Activated T-cell treated with anti-CD3 and anti-CD28 coated beads for 4 hours (primary cell): ENCODE results near the gene CFAP46.

Experiments
- DNase-seq: peaks from one replicate; pipeline ENCODE4 v3.0.0-alpha.2; 2020

CFAP46 gene

GRCh38 chr10:132879408-132880127 lies 62.8 kb downstream of the CFAP46 start:
- no peak for DNase-seq

- no peak for DNase-seq
These were observed 63.5 kb downstream of the CFAP46 start for GRCh38 chr10:132878730-132879407.

DNA sequence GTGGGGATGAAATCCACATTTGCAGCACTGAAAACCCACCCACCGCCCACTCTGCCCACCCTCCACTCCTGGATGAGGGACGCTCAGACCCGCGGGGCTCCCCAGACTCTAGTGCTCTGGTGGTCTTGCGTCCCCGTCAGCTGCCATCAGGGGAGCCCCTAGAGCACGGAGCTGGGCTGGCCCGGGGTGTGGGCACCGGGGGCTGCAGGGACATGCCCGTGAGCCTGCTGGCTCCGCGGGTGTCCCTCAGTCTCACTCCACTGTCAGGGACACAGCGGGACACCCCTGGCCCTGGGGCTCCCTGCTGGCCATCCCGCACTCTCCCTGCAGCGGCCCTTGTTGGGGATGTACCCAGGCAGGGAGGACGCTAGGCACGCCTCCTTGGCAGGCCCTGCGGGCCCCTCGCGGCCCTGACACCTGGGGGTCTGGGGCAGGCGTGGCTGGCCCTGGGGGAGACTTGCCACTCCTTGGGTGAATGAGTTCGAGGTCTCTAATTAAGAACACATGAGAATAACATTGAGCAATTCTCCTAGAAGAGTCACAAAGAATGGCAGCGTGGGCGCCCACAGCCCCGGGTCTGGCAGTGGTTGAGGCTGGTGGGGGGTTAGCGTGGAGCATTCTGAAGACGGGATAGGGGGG lies 64.2 kb downstream of the CFAP46 start:
- no peak for DNase-seq

DNA sequence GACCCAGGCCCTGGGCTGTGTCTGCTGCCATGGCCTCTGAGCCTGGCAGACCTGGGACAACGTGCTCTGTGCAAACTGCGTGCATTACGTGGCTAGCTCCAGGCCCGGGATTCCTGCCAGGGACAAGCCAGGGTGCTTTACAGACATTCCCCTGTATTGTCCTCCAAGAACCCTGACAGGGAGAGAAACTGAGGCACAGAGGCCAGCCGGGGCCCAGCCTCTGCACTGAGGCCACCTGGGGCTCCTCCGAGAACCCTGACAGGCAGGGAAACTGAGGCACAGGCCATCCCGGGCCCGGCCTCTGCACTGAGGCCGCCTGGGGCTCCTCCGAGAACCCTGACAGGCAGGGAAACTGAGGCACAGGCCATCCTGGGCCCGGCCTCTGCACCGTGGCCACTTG lies 64.9 kb downstream of the CFAP46 start:
- no peak for DNase-seq

DNA sequence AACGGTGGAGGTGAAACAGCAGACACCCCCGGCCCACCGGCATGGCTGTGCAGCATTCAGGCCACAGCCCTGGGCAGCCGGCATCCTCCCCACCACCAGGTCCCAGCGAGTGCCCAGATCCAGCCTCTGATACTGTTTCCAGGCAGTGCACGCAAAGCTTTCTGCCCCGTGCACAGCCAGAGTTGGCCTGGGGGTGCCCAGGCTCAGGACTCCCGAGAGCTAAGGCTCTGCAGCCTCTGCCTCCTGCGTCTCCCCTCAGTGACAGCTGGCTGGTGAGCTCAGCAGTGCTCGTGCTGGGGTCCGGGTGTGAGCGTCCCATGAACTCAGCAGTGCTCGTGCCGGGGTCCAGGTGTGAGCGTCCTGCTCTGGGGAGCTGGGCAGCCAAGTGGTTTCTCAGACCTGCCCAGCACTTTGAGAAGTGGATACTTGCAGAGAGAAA lies 65.4 kb downstream of the CFAP46 start:
- DNase-seq, result no peak

GRCh38 chr10:132876131-132876860 lies 66.1 kb downstream of the CFAP46 start:
- DNase-seq, result no peak

- DNase-seq, result no peak
These were observed 66.9 kb downstream of the CFAP46 start for GRCh38 chr10:132875435-132875834.

GRCh38 chr10:132873395-132873794 lies 69.0 kb downstream of the CFAP46 start:
- DNase-seq, result no peak

- DNase-seq, result no peak
These were observed 69.7 kb downstream of the CFAP46 start for GRCh38 chr10:132872658-132873057.

DNA sequence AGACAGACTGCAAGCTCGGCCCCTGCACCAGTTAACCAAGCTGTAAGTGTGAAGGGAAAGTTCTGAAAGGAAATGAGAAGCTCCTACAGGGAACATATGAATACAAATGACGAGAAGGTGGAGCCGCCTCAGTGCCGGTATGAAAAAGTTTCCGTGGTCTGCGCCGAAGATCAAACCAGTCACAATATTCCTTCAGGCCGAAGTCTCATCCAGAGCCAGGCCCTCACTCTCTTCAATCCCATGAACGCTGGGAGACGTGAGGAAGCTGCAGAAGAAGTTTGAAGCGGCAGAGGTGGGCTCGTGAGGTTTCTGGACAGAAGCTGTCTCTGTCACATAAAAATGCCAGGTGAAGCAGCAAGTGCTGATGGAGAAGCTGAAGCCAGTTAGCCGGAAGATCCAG lies 71.9 kb downstream of the CFAP46 start:
- no peak for DNase-seq

GRCh38 chr10:132869621-132870020 lies 72.7 kb downstream of the CFAP46 start:
- no peak for DNase-seq

- DNase-seq, result no peak
These were observed 73.4 kb downstream of the CFAP46 start for GRCh38 chr10:132868995-132869394.

DNA sequence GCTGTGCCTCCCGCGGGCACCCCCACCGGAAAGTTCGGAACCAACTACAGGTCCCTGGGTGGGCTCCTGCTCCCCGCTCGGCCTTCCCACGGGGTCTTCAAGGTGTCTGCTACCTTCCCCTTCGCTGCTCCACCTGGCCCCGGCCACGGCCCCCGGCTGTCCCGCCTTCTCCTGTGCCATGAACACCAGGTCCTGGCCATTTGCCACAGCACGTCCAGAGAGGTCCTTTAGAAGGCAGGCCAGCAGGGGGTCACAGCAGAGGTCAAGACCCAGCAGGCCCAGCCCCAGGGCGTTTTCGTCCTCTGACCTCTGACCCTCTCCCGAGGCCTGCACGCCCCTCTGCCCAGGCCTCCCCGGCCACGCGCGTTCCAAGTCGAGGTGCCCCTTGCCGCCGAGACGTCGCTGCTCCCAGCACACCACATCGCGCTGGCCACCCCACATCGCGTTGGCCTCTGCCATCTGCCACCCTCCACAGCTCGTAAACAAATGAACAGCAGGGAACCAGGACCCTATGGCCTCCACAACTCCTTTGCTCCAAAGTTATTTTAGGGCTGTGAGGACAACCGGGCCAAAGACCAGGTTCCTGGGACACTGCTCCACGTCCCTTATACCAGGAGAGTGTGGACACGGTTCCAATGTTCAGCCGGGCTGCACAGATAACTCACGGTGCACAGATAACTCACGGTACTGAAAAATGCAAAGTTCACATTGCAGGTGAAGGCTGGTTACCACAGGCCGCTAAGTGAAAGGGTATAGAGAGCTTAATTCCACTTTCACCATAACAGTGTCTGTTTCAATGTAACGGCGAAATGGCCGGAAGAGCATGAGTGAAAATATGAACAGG lies 74.3 kb downstream of the CFAP46 start:
- DNase-seq, result no peak

DNA sequence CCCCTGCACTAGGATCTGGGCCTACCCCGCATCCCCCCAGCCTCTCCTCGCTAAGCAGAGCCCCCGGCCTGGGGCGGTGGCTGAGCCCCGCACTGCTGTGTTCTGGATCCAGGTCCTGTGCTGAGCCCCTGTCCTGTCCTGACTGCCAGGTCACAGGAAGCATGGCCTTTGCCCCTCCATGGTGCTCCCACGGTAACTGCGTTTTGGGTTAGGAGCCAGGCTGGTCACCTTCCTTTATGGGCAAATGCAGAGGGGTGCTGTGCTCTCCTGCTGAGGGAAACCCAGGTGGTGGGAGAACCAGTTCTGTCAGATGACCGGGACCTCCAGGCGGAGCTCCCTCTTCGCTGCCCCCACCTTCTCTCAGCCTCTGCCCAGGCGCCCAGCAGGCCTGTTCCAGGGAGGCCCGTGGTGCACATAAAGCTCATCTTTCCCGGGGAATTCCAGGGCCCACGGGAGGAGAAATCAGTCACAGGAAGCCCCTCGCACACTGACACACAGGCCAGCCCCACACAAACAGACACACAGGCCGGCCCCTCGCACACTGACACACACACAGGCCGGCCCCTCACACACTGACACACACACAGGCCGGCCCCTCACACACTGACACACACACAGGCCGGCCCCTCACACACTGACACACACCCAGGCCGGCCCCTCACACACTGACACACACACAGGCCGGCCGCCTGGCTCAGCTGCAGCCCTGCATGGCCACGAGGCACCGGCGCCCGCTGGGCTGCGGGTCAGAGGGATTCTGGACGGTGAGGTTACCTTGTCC lies 75.6 kb downstream of the CFAP46 start:
- no peak for DNase-seq

- DNase-seq, result no peak
These were observed 76.3 kb downstream of the CFAP46 start for GRCh38 chr10:132865851-132866600.

DNA sequence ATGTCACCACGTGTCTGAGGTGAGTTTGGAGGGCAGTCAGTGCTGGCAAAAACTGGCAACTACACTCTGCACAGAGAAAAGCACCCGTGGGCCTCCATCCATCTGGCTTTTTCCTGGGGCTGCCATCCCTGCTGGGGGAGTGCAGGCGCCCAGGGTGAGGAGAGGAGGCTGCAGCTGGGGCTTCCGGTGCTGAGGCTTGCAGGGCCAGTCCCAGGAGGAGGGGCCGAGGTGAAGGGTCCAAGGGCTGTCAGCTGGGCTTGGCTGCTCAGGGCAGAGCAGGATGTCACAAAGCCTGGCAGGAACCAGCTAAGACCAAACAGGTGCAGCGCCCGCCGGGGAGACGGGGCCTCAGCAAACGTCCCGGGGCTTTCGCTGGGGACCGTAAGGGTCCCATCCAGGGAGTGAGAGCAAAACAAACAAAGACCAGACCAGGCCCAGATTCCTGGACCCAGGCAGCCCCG lies 77.2 kb downstream of the CFAP46 start:
- no peak for DNase-seq

- no peak for DNase-seq
These were observed 79.6 kb downstream of the CFAP46 start for GRCh38 chr10:132862485-132863420.

DNA sequence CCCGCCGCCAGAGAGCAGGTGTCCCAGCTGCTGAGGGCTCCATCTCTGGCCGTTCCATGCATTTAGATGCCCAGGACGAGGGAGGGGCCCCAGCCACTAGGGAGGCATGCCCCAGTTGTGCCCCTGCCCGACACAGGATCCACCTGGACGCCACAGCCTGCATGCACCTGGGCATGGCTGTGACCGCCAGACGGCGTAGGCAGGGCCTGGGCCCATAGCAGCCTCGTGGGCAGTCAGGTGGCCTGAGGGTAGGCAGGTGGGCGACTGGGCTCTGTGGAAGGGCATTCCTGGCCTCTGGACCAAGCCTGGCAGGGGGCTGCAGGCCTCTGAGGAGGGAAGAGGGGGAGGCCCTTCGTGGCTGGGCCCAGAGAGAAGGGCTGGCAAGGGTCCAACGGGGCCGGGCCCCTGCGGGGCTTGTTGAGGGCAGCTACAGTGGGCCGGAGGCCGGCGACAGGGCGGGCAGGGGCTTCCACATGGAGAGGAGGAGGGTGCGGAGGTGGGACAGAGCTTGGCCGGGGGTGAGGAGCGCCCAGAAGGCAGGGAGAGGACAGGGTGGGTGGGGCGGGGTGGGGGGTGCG lies 80.4 kb downstream of the CFAP46 start:
- DNase-seq, result no peak

DNA sequence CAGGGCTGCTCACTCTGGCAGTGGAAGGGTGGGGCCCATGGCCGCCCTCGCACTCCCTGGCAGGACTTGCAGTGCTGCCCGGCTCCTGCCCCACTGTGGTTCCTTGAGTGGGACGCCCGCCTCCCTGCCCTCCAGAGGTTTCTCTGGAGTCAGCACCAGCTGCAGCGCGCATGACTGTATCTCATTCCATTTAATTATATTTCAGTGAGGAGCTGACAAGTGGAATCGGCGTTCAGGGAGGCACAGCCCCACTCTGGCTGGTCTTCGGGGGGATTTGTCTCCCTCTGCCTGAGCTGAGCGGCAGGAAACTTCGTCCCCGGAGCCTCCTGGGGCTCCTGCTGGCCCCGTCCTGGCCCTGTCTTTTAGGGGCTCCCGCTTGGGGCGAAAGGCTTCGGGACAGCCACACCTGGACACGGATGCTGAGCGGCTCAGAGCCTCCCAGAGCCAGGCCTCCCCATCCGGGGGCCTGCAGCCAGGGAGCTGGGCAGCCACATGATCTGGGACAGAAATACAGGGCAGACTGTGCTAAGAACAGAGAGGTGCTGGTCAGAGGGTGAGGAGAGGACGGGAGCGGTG lies 81.2 kb downstream of the CFAP46 start:
- DNase-seq, result no peak
